Left lung (tissue), 10 donors: Measurements from ENCODE around the gene MAML2. TPM values are rescaled to one million over a fixed set of nuclear protein-coding genes. Genes with fewer than 3 reads are reported as not detected.

Experiments
- ATAC-seq: fragments of 200-7000 bp; cut with Tn5 transposase; one replicate; pipeline ENCODE4 v1.9.1; 2020; ENCODE audit warnings: moderate library complexity
- DNase-seq, 4 donors: peaks; one replicate each; pipeline ENCODE4 v3.0.0-alpha.2; 2013 to 2020
- H3K27ac ChIP-seq, 2 donors: fragments of 200-600 bp; sonication (generic) in 1 of 2; one replicate each; pipeline versions ENCODE4 v1.5.0 to v1.8.0; 2020 to 2021
- H3K27me3 ChIP-seq, 2 donors: fragments of 200-600 bp; sonication (generic) in 1 of 2; one replicate each; pipeline versions ENCODE4 v1.5.0 to v1.8.0; 2020 to 2021
- H3K36me3 ChIP-seq, 2 donors: fragments of 200-600 bp; sonication (generic) in 1 of 2; one replicate each; pipeline versions ENCODE4 v1.5.0 to v1.8.0; 2020 to 2021
- H3K4me1 ChIP-seq, 2 donors: fragments of 200-600 bp; one replicate each; pipeline ENCODE4 v1.8.0; 2021
- H3K4me3 ChIP-seq, 2 donors: fragments of 200-600 bp; sonication (generic) in 1 of 2; one replicate each; pipeline versions ENCODE4 v1.5.0 to v1.8.0; 2020 to 2021; ENCODE audit warnings: mild to moderate bottlenecking in 1 of 2
- H3K9me3 ChIP-seq, 2 donors: fragments of 200-600 bp; sonication (generic) in 1 of 2; one replicate each; pipeline versions ENCODE4 v1.5.0 to v1.8.0; 2020 to 2021
- CTCF ChIP-seq, 2 donors: fragments of 200-600 bp; sonication (generic) in 1 of 2; IDR thresholded peaks; one replicate each; pipeline versions ENCODE4 v1.5.0 to v1.8.0; 2021; ENCODE audit warnings: antibody characterized with exemption in 2 of 2
- intact Hi-C, 2 donors: fragments of 100-400 bp; cut with DNase I; formaldehyde crosslinking; loops; one replicate each; pipeline versions ENCODE4 v1.11.2 to v1.14.2; 2022
- polyA plus RNA-seq, 6 donors: library from polyadenylated mRNA; unstranded; fragments of 120-200 nt; gene quantifications; one replicate each; pipeline ENCODE4 v1.2.1, GENCODE V29; 2013; ENCODE audit not compliant: insufficient read length in 6 of 6
- total RNA-seq, 2 donors: library from RNA; stranded (reverse); fragmentation: NEBNext Ultra II Directional; extraction: Animal tissue kit (Norgen Biotek cat#: 25700); gene quantifications; one replicate each; pipeline ENCODE4 v1.2.1, GENCODE V29; 2021
- donor health status: DM: no; HTN: yes; CAD: no.
- donor health status: DM: no; HTN: no; CAD: no.

MAML2 gene
- total and polyA plus RNA-seq, 8 donors: 18.7 to 44.0 (median 36.6) TPM

- DNase-seq (peak in 1 of 4 donors; percentile 76), ATAC-seq (peak; percentile 74)
- Histone ChIP-seq H3K36me3 (no peaks in the 10 kb centered on the region), H3K9me3 (no peaks in the 10 kb centered on the region), H3K27me3 (no peaks in the 10 kb centered on the region), H3K4me3 (no peak overlapping the region), H3K27ac (peak overlapping the region in 1 of 2 donors; percentile 63), H3K4me1 (peaks cover 6 to 15% of the 10 kb centered on the region in 2 donors)
- intact Hi-C loops: no loop called here
- no peak for TF ChIP-seq CTCF (IDR thresholded peaks at IDR 0.05)
These were observed 297.2 kb downstream of the MAML2 start for GRCh38 chr11:96045622-96046456.

GRCh38 chr11:96044747-96045146 is 298.2 kb downstream of the MAML2 start:
- Histone ChIP-seq H3K27me3 (no peaks in the 10 kb centered on the region), H3K36me3 (no peaks in the 10 kb centered on the region), H3K27ac (no peak overlapping the region), H3K9me3 (no peaks in the 10 kb centered on the region), H3K4me3 (no peak overlapping the region), H3K4me1 (peaks cover 6 to 15% of the 10 kb centered on the region in 2 donors)
- intact Hi-C loops: no loop called here
- ATAC-seq (no peak), DNase-seq (no peak)
- TF ChIP-seq CTCF (IDR thresholded peaks at IDR 0.05): no peak

GRCh38 chr11:96044311-96044710 is 298.7 kb downstream of the MAML2 start:
- DNase-seq (no peak), ATAC-seq (no peak)
- no peak for TF ChIP-seq CTCF (IDR thresholded peaks at IDR 0.05)
- peaks cover 6 to 15% of the 10 kb centered on the region in 2 donors for H3K4me1 ChIP-seq
- H3K27me3 ChIP-seq: no peaks in the 10 kb centered on the region
- H3K9me3 ChIP-seq: no peaks in the 10 kb centered on the region
- intact Hi-C loops: no loop called here
- H3K4me3 ChIP-seq: no peak overlapping the region
- H3K27ac ChIP-seq: no peak overlapping the region
- no peaks in the 10 kb centered on the region for H3K36me3 ChIP-seq

GRCh38 chr11:96043291-96043690 is 299.7 kb downstream of the MAML2 start:
- no peaks in the 10 kb centered on the region for H3K36me3 ChIP-seq
- no peaks in the 10 kb centered on the region for H3K9me3 ChIP-seq
- TF ChIP-seq CTCF (IDR thresholded peaks at IDR 0.05): no peak
- no peak overlapping the region for H3K27ac ChIP-seq
- H3K27me3 ChIP-seq: no peaks in the 10 kb centered on the region
- no peak for ATAC-seq
- no peak for DNase-seq
- H3K4me1 ChIP-seq: peaks cover 6 to 15% of the 10 kb centered on the region in 2 donors
- intact Hi-C loops: no loop called here
- no peak overlapping the region for H3K4me3 ChIP-seq

- DNase-seq (no peak), ATAC-seq (no peak)
- intact Hi-C loops: no loop called here
- Histone ChIP-seq H3K36me3 (no peaks in the 10 kb centered on the region), H3K27ac (peak overlapping the region in 1 of 2 donors; percentile 15), H3K4me3 (no peak overlapping the region), H3K9me3 (no peaks in the 10 kb centered on the region), H3K4me1 (peaks cover 7 to 18% of the 10 kb centered on the region in 2 donors), H3K27me3 (no peaks in the 10 kb centered on the region)
- no peak for TF ChIP-seq CTCF (IDR thresholded peaks at IDR 0.05)
These were observed 304.9 kb downstream of the MAML2 start for GRCh38 chr11:96038046-96038445.
